Testis (tissue), 3 donors: ENCODE measurements around the gene KRT7. TPM values are rescaled to one million over a fixed set of nuclear protein-coding genes. Genes with fewer than 3 reads are reported as not detected.

Source experiments
- DNase-seq: peaks from one replicate; pipeline ENCODE4 v3.0.0-alpha.2; 2019
- H3K27ac ChIP-seq, 2 donors: fragments of 200-600 bp; sonication (generic); one replicate each; pipeline ENCODE4 v1.5.1; 2019
- H3K27me3 ChIP-seq: fragments of 200-600 bp; sonication (generic); one replicate; pipeline ENCODE4 v1.5.1; 2019
- H3K36me3 ChIP-seq: fragments of 200-600 bp; sonication (generic); one replicate; pipeline ENCODE4 v1.5.1; 2017; ENCODE audit warnings: low read depth; ENCODE audit errors: missing control alignments
- H3K4me1 ChIP-seq: fragments of 200-600 bp; sonication (generic); one replicate; pipeline ENCODE4 v1.5.1; 2019
- H3K4me3 ChIP-seq, 2 donors: fragments of 200-600 bp; sonication (generic); one replicate each; pipeline ENCODE4 v1.5.1; 2017 to 2019
- H3K9me3 ChIP-seq: fragments of 200-600 bp; sonication (generic); one replicate; pipeline ENCODE4 v1.5.1; 2017
- CTCF ChIP-seq, 3 experiments: fragments of 450-650 bp in 2 of 3; fragments of 200-600 bp in 1 of 3; sonication (generic) in 1 of 3; IDR thresholded peaks; one replicate each; pipeline ENCODE4 v1.5.1; 2016 to 2019; ENCODE audit warnings: antibody characterized with exemption in 3 of 3, mild to moderate bottlenecking in 2 of 3, moderate library complexity in 1 of 3
- POLR2A ChIP-seq: fragments of 450-650 bp; IDR thresholded peaks from one replicate; pipeline ENCODE4 v1.6.1; 2017; ENCODE audit warnings: antibody characterized with exemption, mild to moderate bottlenecking, moderate library complexity
- WGBS, 2 donors: methylation state at CpG; one replicate each; pipeline ENCODE4 v1.1.5; 2018; 5-methylcytosine and 5-hydroxymethylcytosine counted together
- intact Hi-C: fragments of 100-400 bp; cut with DNase I; formaldehyde crosslinking; loops from one replicate; pipeline ENCODE4 v1.15.1; 2023; ENCODE audit warnings: low total_unique reads
- polyA plus RNA-seq: library from polyadenylated mRNA; stranded (reverse); fragments of 350-450 nt; fragmentation: Illumina TruSeq; extraction: RNeasy Lipid Tissue Mini Kit (QIAGEN cat#74804); gene quantifications from one replicate; pipeline ENCODE4 v1.2.3, GENCODE V29; 2014; ENCODE audit warnings: low read depth, low replicate concordance; ENCODE audit not compliant: insufficient read depth
- total RNA-seq, 2 donors: library from RNA; depleted of rRNA; stranded (reverse); fragments of >200 nt; gene quantifications; one replicate each; pipeline ENCODE4 v1.2.3, GENCODE V29; 2016

The KRT7 gene
- total and polyA plus RNA-seq, 3 donors from 2014 or later = 3.3 to 19.3 (median 6.9) TPM

GRCh38 chr12:52207895-52208294 lies 25.1 kb upstream of the KRT7 start:
- no peaks in the 10 kb centered on the region for H3K9me3 ChIP-seq
- H3K27me3 ChIP-seq = no peaks in the 10 kb centered on the region
- no peak overlapping the region for H3K4me3 ChIP-seq
- H3K36me3 ChIP-seq = no peaks in the 10 kb centered on the region
- no peak for TF ChIP-seq CTCF (IDR thresholded peaks at IDR 0.05)
- no peak for TF ChIP-seq POLR2A
- 46 to 50% methylated on average over 2 to 10 of the region's 10 CpGs for WGBS, 2 donors
- H3K4me1 ChIP-seq = no peaks in the 10 kb centered on the region
- DNase-seq = no peak
- no peak overlapping the region for H3K27ac ChIP-seq
- intact Hi-C loops = no loop called here

GRCh38 chr12:52208424-52209165 lies 24.4 kb upstream of the KRT7 start:
- Histone ChIP-seq H3K36me3 (no peaks in the 10 kb centered on the region), H3K4me3 (no peak overlapping the region), H3K9me3 (no peaks in the 10 kb centered on the region), H3K27me3 (no peaks in the 10 kb centered on the region), H3K4me1 (no peaks in the 10 kb centered on the region), H3K27ac (no peak overlapping the region)
- TF ChIP-seq CTCF (IDR thresholded peaks at IDR 0.05) = no peak
- no peak for TF ChIP-seq POLR2A
- 76 to 83% methylated on average over 18 of the region's 18 CpGs for WGBS, 2 donors
- no peak for DNase-seq
- intact Hi-C loops = no loop called here

DNA sequence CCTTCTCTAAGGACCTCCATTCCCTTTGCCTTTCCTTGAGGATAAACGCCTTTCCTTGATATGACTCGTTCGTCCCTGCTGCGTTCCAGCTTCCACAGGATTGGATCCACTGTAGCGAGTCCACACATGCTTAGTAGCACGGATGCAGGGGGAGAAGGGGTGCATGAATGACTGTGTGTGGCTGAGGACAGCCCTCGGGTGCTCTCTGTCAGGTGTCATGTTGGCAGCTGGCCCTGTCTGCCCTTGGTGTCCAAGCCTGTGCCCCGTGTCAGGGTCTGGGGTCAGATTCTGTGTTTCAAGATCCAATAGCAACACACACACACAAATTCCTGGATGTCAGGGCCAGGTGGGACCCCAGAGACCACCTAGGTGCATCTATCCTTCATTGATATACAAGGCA lies 23.7 kb upstream of the KRT7 start:
- intact Hi-C loops = no loop called here
- WGBS, 2 donors = 85 to 89% methylated on average over 7 to 8 of the region's 8 CpGs
- Histone ChIP-seq H3K4me3 (no peak overlapping the region), H3K27me3 (no peaks in the 10 kb centered on the region), H3K9me3 (no peaks in the 10 kb centered on the region), H3K4me1 (no peaks in the 10 kb centered on the region), H3K36me3 (no peaks in the 10 kb centered on the region), H3K27ac (no peak overlapping the region)
- no peak for TF ChIP-seq CTCF (IDR thresholded peaks at IDR 0.05)
- TF ChIP-seq POLR2A = no peak
- no peak for DNase-seq

DNA sequence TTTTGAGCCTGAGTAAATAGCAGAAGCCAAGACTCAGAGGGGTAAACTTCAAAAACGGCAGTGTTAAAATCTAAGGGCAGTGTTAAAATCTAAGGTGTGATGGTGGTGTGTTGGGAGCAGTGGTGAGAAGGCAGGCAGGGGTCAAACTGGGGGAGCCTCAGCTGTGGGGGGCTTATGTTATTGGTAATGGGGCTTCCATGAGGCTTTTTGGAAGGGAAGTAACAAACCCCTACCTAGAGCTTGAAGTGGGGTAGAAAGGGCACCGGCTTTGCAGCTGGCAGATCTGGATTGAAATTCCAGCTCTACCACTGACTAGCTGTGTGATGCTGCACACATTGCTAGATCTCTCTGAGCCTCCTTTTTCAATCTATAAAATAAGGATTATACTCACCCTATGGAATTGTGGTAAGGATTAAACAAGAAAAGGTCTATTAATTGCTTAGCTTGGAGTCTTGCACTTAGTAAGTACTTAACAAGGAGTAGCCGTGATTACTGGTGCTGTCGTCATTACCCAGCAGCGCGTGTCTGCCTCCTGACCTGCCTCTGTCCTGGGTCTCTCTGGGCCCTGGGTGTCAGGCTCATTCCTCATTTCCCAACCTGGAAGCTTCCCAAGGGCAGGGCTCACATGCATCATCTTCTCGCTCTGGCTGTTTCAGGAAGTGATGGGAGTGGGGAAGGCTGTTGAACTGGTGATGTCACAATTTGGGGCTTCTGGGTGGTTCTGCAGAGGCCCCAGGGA lies 22.7 kb upstream of the KRT7 start:
- no peak overlapping the region for H3K27ac ChIP-seq
- intact Hi-C loops = no loop called here
- H3K4me3 ChIP-seq = no peak overlapping the region
- no peaks in the 10 kb centered on the region for H3K4me1 ChIP-seq
- DNase-seq = no peak
- 93 to 97% methylated on average over 7 of the region's 7 CpGs for WGBS, 2 donors
- H3K9me3 ChIP-seq = no peaks in the 10 kb centered on the region
- no peaks in the 10 kb centered on the region for H3K36me3 ChIP-seq
- TF ChIP-seq CTCF (IDR thresholded peaks at IDR 0.05) (no peak), POLR2A (no peak)
- H3K27me3 ChIP-seq = no peaks in the 10 kb centered on the region
